NCI-H2107 treated with DMSO at 0.1 percent for 48 hours (cell line): ENCODE measurements around the gene OR7G1.
"Not testable (repeated sequence)": the region's sequence is repeated elsewhere in the genome, so short reads cannot be mapped to it uniquely, and the experiment has no call there.

Source experiments
- DNase-seq: peaks from one replicate; lab custom pipeline; 2025; ENCODE audit not compliant: unreplicated experiment; lab: John Stamatoyannopoulos, UW

OR7G1 gene

DNA sequence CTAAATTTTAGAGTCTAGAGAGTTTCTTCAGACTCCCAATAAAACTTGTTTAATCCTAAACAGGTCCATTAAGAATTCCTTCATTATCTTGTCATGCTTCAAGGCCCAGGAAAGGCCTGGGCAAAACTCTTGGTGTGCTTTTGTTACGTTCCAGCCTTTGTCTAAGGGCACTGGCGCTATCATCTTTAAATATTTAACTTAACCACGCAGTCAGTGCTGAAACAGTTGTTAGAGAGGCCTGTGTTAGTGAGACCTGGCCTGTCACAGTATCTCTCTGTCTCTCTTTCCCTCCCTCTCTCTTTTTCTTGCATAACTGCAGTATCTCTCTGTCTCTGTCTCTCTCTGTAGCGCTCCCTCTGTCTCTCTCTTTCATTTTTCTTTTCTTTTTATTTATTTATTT, 36.9 kb downstream of the OR7G1 start:
- no peak for DNase-seq

DNA sequence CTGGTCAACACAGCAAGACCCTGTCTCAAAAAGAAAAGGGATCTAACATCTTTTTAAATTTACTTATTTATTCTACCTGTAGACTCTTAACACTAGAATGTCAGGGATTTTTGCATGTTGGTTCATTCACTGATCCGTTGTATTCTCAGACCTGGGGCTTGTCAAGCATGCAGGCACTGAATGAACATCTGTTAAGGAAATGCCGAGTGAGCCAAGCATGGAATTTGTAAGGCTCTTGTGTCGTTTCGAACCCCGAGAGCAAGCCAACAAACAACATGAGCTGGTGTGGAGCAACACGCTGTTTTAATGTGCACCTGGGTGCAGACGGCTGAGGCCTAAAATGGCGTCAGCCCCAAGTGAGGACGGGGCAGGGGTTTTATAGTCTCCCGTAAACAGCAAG, 38.7 kb downstream of the OR7G1 start:
- DNase-seq: no peak

- DNase-seq: peak; percentile 40
Observed at GRCh38 chr19:9075064-9075949, 40.3 kb downstream of the OR7G1 start.

DNA sequence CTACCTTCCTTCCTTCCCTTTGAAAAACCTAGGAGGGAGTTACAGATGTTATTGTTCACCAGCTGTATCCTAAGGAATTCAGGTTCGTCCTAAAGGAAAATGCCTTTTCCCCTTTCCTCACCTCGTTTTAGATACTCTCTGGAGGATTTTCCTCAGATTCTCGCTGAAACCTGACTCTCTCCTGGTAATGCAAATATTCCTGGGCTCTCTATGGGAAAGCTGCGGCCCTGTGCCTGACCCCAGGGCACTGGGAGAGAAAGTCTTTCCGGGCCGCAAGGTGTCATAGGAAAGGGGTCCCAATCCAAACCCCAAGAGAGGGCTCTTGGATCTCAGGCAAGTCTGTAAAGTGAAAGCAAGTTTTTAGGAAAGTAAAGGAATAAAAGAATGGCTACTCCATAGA, 41.8 kb downstream of the OR7G1 start:
- DNase-seq: no peak

GRCh38 chr19:9071720-9072119, 43.8 kb downstream of the OR7G1 start:
- DNase-seq: not testable (repeated sequence)

DNA sequence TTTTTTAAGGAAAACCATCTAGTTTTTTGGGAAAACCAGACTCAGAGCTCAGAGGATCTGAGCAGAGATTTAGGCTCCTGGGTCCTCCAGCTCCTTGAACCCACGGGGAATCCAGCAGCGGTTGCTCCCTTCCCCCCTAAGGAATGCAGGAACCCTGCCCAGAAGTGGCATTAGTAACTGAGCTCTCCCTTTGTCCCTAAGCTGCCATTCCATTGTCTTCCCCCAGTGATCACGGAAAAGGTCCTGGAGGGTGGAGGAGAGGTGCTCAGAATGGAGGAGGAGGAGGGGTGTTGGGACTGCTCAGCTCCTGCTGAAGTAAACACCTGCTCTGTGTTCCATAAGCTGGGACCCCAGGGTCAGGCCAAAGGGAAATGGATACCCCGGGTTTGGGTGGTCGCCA, 45.5 kb downstream of the OR7G1 start:
- no peak for DNase-seq

DNA sequence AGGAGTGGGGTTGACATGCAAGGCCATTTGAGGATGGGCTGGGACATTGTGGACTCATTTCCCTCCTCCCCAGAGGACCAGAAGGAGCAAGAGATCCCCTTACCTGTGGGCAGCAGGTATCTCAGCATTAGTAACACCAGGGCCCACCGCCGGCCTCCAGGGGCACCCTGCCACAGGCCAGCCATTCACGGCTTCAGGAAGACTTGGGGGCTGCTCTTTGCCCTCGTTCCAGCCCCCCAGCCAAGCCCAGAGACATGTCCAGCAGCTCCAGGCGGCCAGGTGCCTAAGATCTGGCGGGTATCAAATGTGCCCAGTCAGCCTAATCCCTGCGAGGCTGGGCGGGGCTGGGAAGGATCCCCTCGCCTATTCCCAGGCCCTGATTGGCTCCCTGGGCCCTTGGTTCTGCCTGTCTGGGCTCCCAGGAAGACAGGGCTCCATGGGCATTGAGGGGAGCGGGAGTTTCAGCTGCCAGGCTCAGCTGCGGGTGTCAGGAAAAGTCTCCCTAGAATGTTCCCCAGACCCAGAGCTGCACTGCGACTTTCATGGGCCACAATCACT, 50.0 kb downstream of the OR7G1 start:
- DNase-seq: no peak
